ENCODE results near the gene SIRT1.
A peak's percentile ranks its signal among the peaks of the same experiment; 100 is the strongest.
"Not testable (repeated sequence)": the region's sequence is repeated elsewhere in the genome, so short reads cannot be mapped to it uniquely, and the experiment has no call there.

The SIRT1 gene
- total RNA-seq: 212 reads per million, percentile 93 among the genes with 10 or more reads in this experiment

DNA sequence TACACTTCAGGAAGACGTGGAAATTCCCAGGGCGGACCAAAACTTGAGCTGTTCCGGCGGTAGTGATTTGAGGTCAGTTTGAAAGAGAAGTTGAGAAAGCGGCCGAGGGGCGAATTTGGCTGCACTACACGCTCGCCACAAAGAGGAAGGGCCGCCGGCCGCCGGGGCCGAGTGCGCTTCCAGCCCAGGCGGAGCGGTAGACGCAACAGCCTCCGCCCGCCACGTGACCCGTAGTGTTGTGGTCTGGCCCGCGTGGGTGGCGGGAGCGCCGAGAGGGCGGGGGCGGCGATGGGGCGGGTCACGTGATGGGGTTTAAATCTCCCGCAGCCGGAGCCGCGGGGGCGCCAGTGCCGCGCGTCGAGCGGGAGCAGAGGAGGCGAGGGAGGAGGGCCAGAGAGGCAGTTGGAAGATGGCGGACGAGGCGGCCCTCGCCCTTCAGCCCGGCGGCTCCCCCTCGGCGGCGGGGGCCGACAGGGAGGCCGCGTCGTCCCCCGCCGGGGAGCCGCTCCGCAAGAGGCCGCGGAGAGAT is at the start of gene SIRT1:
Gene SIRT1 (plus strand): TSS at position 344 of the 529 bp plus-strand sequence. CDS start 66 bp downstream, at position 410.
- peak; percentile 88 for DNase-seq

- DNase-seq: not testable (repeated sequence)
Observed at GRCh38 chr10:67835541-67836394, 48.7 kb upstream of the SIRT1 start.

- DNase-seq: no peak
Observed at GRCh38 chr10:67836488-67836887, 48.0 kb upstream of the SIRT1 start.

DNA sequence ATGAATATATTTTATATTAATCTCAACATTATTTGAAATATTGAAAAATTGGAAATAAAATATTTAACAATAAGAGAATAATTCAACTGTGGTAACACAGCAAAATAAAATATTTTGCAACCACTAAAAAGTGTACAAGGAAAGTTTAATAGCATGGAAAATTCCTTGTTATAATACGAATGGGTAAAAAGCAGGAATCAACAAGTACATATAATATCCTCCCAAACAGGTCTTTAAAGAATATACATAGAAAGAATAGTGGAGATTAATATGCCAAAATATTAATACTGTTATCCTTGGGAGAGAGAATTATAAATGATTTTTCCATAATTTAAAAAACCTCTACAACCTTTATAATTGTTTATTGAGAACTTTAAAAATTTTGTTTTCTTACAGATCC is 47.5 kb upstream of the SIRT1 start:
- no peak for DNase-seq

- DNase-seq: no peak
Observed at GRCh38 chr10:67837541-67838314, 46.7 kb upstream of the SIRT1 start, which contains the start of gene DNAJC12. Gene DNAJC12, minus strand, starts transcription at chr10:67838188. Its CDS starts 177 bp downstream, at chr10:67838011.

- not testable (repeated sequence) for DNase-seq
Observed at GRCh38 chr10:67839511-67839910, 44.9 kb upstream of the SIRT1 start.

DNA sequence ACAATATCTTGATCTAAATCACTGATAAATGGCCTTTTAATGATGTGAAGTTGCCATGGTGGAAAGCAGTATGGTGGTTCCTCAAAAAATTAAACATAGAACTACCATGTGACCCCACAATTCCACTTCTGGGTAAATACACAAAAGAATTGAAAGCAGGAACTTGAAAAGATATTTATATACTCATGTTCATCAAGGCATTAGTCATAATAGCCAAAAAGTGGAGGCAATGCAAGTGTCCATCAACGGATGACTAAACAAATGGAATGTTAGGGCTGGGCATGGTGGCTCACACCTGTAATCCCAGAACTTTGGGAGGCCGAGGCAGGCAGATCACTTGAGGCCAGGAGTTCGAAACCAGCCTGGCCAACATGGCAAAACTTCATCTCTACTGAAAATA is 44.5 kb upstream of the SIRT1 start:
- DNase-seq: no peak

DNA sequence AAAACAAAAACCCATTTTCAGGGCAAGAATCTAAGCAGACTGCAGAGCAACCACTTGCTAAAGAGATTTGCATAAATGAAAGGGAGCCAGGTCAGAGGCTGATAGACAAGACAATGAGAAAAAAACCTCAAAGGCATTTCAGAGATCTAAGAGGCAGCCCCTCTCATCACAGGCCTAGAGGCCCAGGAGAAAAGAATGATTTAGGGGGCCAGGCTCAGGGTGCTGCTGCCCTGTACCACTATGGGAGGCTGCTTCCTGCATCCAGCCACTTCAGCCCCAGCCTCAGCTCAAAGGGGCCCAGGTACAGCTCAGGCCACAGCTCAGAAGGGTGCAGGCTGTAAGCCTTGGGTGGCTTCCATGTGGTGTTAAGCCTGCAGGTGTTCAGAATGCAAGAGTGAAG is 42.7 kb upstream of the SIRT1 start:
- no peak for DNase-seq

DNA sequence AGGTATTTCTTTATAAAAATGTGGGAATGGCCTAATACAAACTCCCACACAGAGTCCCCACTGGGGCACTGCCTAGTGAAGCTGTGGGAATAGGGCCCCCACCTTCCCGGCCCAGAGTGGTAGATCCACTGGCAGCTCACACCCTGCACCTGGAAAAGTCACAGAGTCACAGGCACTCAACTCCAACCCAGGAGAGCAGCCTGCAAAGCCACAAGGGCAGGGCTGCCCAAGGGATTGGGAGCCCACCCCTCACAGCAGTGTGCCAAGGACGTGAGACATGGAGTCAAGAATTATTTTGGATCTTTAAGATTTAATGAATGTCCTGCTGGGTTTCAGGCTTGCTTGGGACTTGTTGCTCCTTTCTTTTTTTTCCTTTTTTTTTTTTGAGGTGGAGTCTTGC is 41.2 kb upstream of the SIRT1 start:
- DNase-seq: no peak

DNA sequence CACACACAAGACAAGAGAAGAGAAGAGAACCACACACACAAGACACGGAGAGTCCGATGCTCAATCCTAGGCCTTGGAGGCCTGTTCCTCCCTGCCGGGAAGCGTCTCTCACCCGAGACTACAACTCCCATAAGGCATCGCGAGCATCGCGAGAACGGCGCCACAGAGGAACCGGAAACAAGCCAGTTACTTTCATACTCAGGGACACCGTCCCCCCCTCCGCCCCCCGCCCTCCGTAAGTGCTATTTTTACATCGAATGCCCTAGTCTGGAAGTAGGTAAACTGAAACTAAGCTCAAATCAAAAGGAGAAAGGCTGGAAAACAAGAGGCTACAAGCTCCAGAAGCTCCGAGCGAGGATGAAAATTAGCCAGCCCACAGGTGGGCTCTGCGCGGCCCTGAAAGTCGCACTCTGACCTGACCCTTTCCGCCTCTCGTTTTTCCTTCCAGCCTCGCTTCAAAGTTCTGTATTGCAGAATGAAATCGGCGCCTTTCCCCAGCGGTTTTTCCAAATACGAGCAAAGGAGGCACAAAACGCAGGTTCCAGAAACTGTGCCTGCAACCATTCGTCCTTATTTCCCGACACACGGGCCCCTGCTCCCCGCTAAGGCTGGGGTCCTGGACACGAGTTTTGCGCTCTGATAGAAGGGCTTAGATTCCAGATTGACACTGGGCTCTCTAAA is 35.0 kb upstream of the SIRT1 start:
- peak; percentile 92 for DNase-seq

GRCh38 chr10:67851186-67851585 is 33.3 kb upstream of the SIRT1 start:
- DNase-seq: no peak

- no peak for DNase-seq
Observed at GRCh38 chr10:67852761-67853160, 31.7 kb upstream of the SIRT1 start.

DNA sequence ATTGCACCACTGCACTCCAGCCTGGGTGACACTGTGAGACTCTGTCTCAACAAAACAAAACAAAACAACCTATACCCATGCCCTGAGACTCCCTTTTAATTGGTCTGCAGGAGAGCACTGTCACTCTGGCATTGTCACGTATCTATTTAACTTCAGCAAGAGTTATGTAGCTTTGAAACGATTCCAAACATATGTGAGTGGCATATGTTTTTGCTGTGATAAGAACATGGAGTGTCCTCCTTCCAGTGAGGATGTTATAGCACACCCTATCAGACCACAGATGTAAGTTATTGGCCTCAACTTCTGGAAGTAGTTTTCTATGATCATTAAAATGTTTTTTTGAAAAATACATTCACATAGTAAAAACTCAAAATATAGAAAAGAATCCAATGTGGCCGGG is 30.9 kb upstream of the SIRT1 start:
- DNase-seq: no peak

- DNase-seq: no peak
Observed at GRCh38 chr10:67858971-67859370, 25.5 kb upstream of the SIRT1 start.

GRCh38 chr10:67861750-67862432 is 22.6 kb upstream of the SIRT1 start:
- DNase-seq: no peak

DNA sequence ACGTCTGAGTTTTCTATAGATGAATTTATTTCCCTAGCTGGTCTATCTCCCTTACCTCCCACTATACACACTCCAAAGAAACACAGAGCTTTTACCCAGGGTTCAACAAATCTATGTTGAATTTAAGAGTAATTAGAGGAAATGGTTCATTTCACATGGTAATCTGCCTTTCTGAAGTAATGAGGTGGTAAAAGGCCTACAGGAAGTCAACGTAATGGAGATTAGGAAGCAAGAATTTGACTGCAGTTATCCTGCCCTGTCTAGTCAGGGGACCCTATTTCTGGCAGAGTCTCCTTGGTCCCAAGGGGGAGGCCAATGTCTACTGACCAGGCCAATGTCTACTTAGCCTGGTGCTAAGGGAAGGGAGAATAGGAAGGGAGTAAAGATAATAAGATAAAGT is 21.4 kb upstream of the SIRT1 start:
- DNase-seq: no peak

DNA sequence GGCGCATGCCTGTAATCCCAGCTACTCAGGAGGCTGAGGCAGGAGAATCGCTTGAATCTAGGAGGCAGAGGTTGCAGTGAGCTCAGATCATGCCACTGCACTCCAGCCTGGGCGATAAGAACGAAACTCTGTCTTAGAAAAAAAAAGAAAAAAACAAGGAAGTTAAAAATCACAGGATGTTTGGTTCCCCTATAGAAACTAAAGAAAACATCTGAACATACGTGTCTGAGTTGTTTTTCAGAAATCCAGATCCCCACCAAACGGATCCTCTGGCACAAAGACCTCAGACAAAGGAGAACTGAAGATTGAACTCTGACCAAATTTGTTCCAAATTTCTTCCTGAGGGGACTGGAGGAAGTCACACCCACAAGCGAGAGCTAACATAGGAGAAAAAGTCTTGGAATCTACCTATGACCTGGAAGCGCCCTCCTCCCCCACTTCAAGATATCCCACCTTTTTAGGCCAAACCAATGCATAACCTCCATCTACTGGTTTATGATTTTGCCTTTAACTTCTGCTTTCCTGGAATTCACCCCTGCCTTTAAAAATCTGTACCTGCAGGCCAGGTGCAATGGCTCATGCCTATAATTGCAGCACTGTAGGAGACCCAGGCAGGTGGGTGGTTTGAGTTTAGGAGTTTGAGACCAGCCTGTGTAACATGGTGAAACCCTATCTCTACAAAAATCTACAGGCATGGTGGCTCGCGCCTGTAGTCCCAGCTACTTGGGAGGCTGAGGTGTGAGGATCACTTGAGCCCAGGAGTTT is 19.7 kb upstream of the SIRT1 start:
- DNase-seq: no peak

DNA sequence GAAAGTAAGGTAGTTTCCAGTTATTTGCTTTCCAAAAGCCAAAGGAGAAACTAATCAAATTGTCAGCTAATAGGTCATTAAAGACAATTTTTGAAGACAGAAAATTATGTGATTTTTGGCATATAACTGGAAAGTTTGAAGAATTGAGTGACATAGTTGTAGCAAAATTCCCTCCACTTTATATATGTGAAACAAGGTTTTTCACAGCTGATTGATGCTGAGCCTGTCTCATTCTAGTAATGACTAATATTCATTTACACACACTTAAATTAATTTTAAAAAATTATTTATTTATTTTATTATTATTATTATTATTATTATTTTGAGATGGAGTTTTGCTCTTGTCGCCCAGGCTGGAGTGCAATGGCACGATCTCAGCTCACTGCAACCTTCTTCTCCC is 16.3 kb upstream of the SIRT1 start:
- DNase-seq: no peak

DNA sequence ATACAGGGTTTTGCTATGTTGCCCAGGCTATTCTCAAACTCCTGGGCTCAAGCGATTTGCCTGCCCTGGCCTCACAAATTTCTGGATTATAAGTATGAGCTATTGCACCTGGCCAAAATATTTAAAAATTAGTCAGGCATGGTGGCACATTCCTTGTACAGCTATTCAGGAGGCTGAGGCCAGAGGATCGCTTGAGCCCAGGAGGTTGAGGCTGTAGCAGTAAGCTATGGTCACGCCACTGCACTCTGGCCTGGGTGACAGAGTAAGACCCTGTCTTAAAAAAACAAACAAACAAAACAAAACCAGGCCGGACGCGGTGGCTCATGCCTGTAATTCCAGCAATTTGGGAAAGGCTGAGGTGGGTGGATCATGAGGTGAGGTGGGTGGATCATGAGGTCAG is 14.5 kb upstream of the SIRT1 start:
- no peak for DNase-seq

- DNase-seq: no peak
Observed at GRCh38 chr10:67875340-67876238, 8.9 kb upstream of the SIRT1 start.

Measured in effector CD4-positive, alpha-beta T cell (primary cell).